ENCODE measurements around the gene LRFN2. TPM values are rescaled to one million over a fixed set of nuclear protein-coding genes. Genes with fewer than 3 reads are reported as not detected.

Gene LRFN2
- 0.35 and 0.45 TPM in 2 replicates for total RNA-seq

GRCh38 chr6:40587240-40588069 lies at the start of gene LRFN2:
TSS of gene LRFN2 (minus strand) at chr6:40587364.
- DNase-seq = peak; percentile 94
- no peaks in the 10 kb centered on the region for H3K36me3 Mint-ChIP-seq (ENCODE audit: low read depth)
- H3K4me1 Mint-ChIP-seq = peaks cover 22% of the 10 kb centered on the region
- H3K27me3 Mint-ChIP-seq = peaks cover 49% of the 10 kb centered on the region
- H3K9me3 Mint-ChIP-seq = no peaks in the 10 kb centered on the region
- H3K4me3 Mint-ChIP-seq = peak within 1 kb of the TSS; percentile 91
- intact Hi-C loops (cut with micrococcal nuclease) = loop anchor here (1.0 kb wide), 1 partner anchor 259 kb away; no protein-coding TSS in a partner anchor
- no peak within 1 kb of the TSS for H3K27ac Mint-ChIP-seq

DNA sequence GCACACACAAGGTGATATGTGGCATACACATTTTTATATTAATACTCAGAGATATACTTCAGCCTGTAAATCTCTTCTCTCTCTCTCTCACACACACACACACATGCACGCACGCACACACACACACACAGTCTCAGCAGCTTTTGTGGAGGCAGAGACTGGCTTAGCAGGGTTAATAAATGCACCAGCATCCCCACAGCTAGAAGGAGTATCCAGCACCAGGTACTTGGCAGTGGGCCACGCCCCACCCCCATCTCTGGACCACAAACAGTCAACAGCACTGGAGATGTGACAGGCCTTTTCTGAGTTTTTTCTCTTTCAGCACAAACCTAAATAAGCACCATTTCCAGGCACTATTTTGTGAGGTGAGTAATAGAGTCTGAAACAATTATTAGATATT lies 47.3 kb upstream of the LRFN2 start:
- Mint-ChIP-seq H3K4me1 (peaks cover 7% of the 10 kb centered on the region), H3K9me3 (no peaks in the 10 kb centered on the region), H3K4me3 (no peak overlapping the region), H3K36me3 (ENCODE audit: low read depth) (no peaks in the 10 kb centered on the region), H3K27ac (no peak overlapping the region), H3K27me3 (peaks cover 3% of the 10 kb centered on the region)
- DNase-seq = no peak
- intact Hi-C loops (cut with micrococcal nuclease) = no loop called here

GRCh38 chr6:40631744-40632143 lies 44.6 kb upstream of the LRFN2 start:
- Mint-ChIP-seq H3K36me3 (ENCODE audit: low read depth) (no peaks in the 10 kb centered on the region), H3K4me3 (no peak overlapping the region), H3K4me1 (no peaks in the 10 kb centered on the region), H3K9me3 (peaks cover under 1% of the 10 kb centered on the region), H3K27me3 (peaks cover 5% of the 10 kb centered on the region), H3K27ac (no peak overlapping the region)
- no peak for DNase-seq
- intact Hi-C loops (cut with micrococcal nuclease) = no loop called here

DNA sequence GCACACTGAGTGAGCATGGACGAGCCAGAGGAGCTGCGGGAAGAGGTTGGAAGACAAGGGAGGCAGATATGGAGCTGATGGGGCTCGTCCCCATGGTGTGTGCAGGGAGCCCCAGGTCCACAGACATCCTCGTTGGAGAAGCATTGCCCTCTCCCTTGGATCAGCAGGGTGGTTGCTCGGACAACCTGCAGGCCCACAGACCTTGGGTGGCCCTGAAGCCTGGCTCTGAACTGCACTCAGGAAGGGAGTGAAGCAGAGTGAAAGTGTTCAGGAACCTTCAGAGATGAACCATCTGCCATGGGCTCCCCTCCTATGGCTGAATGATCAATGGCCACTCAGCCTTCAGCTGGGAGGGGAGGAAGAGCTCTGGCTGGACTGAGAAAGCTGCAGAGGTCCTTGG lies 43.3 kb upstream of the LRFN2 start:
- no peaks in the 10 kb centered on the region for H3K4me1 Mint-ChIP-seq
- no peak overlapping the region for H3K4me3 Mint-ChIP-seq
- H3K27me3 Mint-ChIP-seq = peaks cover 5% of the 10 kb centered on the region
- no peak for DNase-seq
- peaks cover 4% of the 10 kb centered on the region for H3K9me3 Mint-ChIP-seq
- H3K27ac Mint-ChIP-seq = no peak overlapping the region
- intact Hi-C loops (cut with micrococcal nuclease) = no loop called here
- H3K36me3 Mint-ChIP-seq (ENCODE audit: low read depth) = no peaks in the 10 kb centered on the region

DNA sequence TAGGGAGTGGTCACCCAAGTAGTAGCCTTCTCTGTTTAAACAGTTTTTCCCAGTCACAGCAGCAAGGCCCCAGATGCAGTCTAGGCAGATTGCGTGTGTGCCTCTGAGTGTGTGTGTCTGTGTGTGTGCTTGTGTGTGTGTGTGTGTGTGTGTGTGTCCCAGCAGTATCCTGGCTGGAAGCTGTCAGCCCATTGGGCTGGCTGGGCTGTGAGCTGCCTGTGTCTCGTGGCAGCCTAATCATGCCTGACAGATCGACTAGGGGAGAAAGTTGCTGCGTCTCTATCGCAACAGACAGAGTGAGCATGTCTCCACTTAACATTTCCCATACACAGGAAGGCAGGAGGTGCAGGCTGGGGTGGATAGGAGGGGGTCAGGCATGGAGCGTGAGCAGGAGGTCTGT lies 42.9 kb upstream of the LRFN2 start:
- no peak overlapping the region for H3K4me3 Mint-ChIP-seq
- DNase-seq = no peak
- H3K36me3 Mint-ChIP-seq (ENCODE audit: low read depth) = no peaks in the 10 kb centered on the region
- H3K27me3 Mint-ChIP-seq = peaks cover 7% of the 10 kb centered on the region
- H3K4me1 Mint-ChIP-seq = no peaks in the 10 kb centered on the region
- peaks cover 4% of the 10 kb centered on the region for H3K9me3 Mint-ChIP-seq
- intact Hi-C loops (cut with micrococcal nuclease) = no loop called here
- no peak overlapping the region for H3K27ac Mint-ChIP-seq

DNA sequence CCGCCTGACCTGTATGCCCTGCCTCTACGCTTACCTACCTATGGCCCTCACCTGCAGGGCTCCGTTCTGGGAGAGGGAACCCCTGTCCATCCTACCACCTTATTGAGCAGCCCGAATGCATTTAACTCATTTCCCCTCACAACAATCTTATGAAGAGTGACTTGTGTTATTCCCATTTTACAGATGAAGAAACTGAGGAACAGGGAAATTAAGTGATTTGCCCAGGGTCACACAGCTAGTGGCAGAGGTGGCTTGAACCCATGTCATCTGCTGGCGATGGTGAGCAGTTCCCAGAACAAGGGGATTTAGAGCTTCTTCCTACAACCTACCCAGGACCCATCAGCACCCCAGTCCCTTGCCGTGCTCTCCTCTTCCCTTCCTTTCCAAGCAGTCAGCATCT lies 42.3 kb upstream of the LRFN2 start:
- Mint-ChIP-seq H3K4me3 (no peak overlapping the region), H3K27ac (no peak overlapping the region), H3K4me1 (no peaks in the 10 kb centered on the region), H3K27me3 (peaks cover 7% of the 10 kb centered on the region), H3K9me3 (peaks cover 4% of the 10 kb centered on the region), H3K36me3 (ENCODE audit: low read depth) (no peaks in the 10 kb centered on the region)
- DNase-seq = no peak
- intact Hi-C loops (cut with micrococcal nuclease) = no loop called here

DNA sequence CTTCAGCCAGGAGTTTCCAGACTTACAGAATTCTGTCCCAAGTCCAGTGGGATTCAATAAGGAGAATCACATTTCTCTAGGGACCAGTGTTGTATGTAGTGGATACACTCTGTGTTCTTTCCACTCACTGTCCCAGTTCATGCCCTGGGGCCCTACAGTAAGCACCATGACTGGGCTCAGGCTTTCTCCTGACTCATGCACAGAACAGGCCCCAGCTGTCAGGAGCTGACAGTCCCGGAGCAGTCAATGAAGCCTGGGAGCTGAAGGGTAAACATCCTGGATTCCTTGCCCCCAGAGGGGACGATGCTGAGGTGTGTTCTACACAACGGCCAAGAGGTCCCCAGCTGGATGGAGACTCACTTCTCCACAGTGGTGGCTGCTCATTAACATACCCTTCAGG lies 40.2 kb upstream of the LRFN2 start:
- peaks cover 4% of the 10 kb centered on the region for H3K9me3 Mint-ChIP-seq
- no peak overlapping the region for H3K4me3 Mint-ChIP-seq
- peaks cover 6% of the 10 kb centered on the region for H3K27me3 Mint-ChIP-seq
- intact Hi-C loops (cut with micrococcal nuclease) = no loop called here
- no peaks in the 10 kb centered on the region for H3K4me1 Mint-ChIP-seq
- no peaks in the 10 kb centered on the region for H3K36me3 Mint-ChIP-seq (ENCODE audit: low read depth)
- no peak overlapping the region for H3K27ac Mint-ChIP-seq
- no peak for DNase-seq

DNA sequence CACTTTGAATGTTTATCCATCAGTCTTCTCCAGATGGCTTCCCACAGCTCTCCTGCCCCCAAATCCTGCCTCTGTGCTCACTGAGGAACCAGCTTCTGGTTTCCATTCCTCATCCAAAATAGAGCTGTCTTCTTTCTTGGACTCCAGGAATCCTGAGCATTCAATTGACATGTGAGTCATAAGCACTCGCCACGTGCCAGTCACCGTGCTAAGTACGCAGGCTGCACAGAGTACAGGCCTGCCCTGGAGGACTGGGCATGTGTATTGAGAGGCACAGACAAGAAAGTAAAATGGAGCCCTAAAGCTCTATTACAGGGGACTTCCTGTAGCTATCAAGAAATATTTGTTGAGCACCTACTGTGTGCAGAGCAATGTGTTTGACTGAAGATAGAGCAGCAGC lies 39.7 kb upstream of the LRFN2 start:
- peaks cover 5% of the 10 kb centered on the region for H3K27me3 Mint-ChIP-seq
- H3K4me1 Mint-ChIP-seq = no peaks in the 10 kb centered on the region
- no peak overlapping the region for H3K4me3 Mint-ChIP-seq
- H3K9me3 Mint-ChIP-seq = peaks cover 4% of the 10 kb centered on the region
- H3K36me3 Mint-ChIP-seq (ENCODE audit: low read depth) = no peaks in the 10 kb centered on the region
- H3K27ac Mint-ChIP-seq = no peak overlapping the region
- no peak for DNase-seq
- intact Hi-C loops (cut with micrococcal nuclease) = no loop called here

DNA sequence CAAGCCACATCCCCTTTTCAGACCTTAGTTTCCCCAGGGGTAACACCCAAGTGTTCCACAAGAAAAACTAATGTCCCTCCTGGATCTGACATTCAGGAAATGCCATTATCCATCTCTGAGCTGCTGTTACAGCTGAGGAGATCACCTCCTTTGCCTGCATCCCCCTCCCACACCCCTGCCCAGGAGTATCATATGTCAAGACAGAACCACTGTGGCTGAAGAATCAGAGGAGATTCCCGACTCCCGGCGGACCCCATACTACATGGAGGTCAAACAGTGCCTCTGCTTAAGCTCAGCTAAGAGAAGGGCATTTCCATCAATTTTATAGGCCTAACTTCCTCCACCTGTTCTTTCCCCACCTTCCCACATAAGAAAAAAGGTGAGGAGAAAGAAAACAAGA lies 36.8 kb upstream of the LRFN2 start:
- intact Hi-C loops (cut with micrococcal nuclease) = no loop called here
- no peak for DNase-seq
- H3K4me1 Mint-ChIP-seq = no peaks in the 10 kb centered on the region
- peaks cover 4% of the 10 kb centered on the region for H3K9me3 Mint-ChIP-seq
- no peaks in the 10 kb centered on the region for H3K36me3 Mint-ChIP-seq (ENCODE audit: low read depth)
- H3K27ac Mint-ChIP-seq = no peak overlapping the region
- H3K27me3 Mint-ChIP-seq = peaks cover 11% of the 10 kb centered on the region
- H3K4me3 Mint-ChIP-seq = no peak overlapping the region

DNA sequence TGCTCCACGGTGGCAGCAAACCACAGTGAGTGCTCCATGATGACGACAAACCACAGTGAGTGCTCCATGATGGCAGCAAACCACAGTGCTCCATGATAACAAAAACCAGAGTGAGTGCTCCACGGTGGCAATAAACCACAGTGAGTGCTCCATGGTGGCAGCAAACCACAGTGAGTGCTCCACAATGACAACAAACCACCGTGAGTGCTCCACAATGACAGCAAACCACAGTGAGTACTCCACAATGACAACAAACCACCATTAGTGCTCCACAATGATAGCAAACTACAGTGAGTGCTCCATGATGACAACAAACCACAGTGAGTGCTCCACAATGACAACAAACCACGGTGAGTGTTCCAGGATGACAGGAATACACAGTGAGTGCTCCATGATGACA lies 36.0 kb upstream of the LRFN2 start:
- H3K27me3 Mint-ChIP-seq = peaks cover 15% of the 10 kb centered on the region
- H3K36me3 Mint-ChIP-seq (ENCODE audit: low read depth) = no peaks in the 10 kb centered on the region
- H3K27ac Mint-ChIP-seq = no peak overlapping the region
- H3K4me3 Mint-ChIP-seq = no peak overlapping the region
- intact Hi-C loops (cut with micrococcal nuclease) = no loop called here
- no peak for DNase-seq
- H3K4me1 Mint-ChIP-seq = no peaks in the 10 kb centered on the region
- H3K9me3 Mint-ChIP-seq = peaks cover 4% of the 10 kb centered on the region

DNA sequence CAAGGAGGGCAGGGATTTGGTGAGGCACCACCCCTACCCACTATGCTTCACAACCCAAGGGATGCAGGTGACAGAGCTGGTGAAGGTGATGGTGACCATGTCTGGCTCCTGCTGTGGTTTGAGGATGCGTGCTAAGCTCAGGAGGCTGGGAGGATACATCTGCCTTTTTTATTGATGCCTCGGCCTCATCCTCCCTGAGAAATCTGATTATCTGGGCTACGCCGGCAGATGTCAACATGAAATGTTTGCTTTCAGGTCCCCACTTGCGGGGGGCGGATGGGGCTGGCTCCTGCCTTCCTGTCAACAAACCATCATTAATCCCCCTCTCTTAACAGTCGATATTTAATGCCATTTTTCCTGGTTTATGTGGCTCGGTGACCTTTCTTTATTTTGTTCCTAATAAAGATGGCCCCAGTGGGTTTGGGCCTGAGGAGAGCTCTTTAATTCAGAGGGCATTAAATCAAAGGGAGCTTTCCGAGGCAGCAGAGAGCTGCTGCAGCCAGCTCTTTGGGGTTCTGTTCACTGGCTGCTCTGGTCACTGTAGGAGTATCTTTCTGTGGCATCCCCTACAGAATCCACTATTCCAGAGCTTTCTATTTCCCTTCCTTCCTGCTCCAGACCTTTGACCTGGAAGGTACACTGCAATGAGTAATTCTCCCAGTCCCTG lies 33.5 kb upstream of the LRFN2 start:
- H3K27ac Mint-ChIP-seq = no peak overlapping the region

GRCh38 chr6:40614671-40615070 lies 27.5 kb upstream of the LRFN2 start:
- intact Hi-C loops (cut with micrococcal nuclease) = no loop called here
- H3K27me3 Mint-ChIP-seq = peaks cover 39% of the 10 kb centered on the region
- no peak overlapping the region for H3K4me3 Mint-ChIP-seq
- no peaks in the 10 kb centered on the region for H3K36me3 Mint-ChIP-seq (ENCODE audit: low read depth)
- H3K4me1 Mint-ChIP-seq = no peaks in the 10 kb centered on the region
- no peak for DNase-seq
- H3K27ac Mint-ChIP-seq = no peak overlapping the region
- no peaks in the 10 kb centered on the region for H3K9me3 Mint-ChIP-seq

More for the DNA sequence above, 33.5 kb upstream of the LRFN2 start:
- DNase-seq = no peak
- intact Hi-C loops (cut with micrococcal nuclease) = no loop called here
- H3K27me3 Mint-ChIP-seq = peaks cover 19% of the 10 kb centered on the region
- no peaks in the 10 kb centered on the region for H3K9me3 Mint-ChIP-seq
- no peak overlapping the region for H3K4me3 Mint-ChIP-seq
- H3K4me1 Mint-ChIP-seq = no peaks in the 10 kb centered on the region
- H3K36me3 Mint-ChIP-seq (ENCODE audit: low read depth) = no peaks in the 10 kb centered on the region

DNA sequence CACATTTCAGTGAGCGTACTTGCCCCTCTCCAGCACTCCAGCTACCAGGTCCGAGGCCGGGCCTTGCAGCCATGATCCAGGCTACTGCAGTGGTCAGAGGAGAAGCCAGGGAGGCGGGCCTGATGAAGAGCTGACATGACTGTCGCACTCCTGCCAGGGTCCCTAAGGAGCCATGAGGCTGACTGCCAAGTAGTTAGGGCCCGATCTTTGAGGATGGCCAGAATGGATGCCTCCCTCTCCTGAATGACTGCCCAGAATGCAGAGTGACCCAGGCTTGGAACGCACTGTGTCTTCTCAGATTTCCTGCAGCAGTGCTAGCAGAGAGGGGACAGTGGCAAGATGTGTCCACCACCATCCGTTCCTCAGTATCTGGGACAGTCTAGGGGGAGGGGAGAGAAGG lies 24.7 kb upstream of the LRFN2 start:
- Mint-ChIP-seq H3K36me3 (ENCODE audit: low read depth) (no peaks in the 10 kb centered on the region), H3K4me1 (no peaks in the 10 kb centered on the region), H3K4me3 (no peak overlapping the region), H3K9me3 (no peaks in the 10 kb centered on the region), H3K27me3 (peaks cover 41% of the 10 kb centered on the region), H3K27ac (no peak overlapping the region)
- no peak for DNase-seq
- intact Hi-C loops (cut with micrococcal nuclease) = no loop called here

DNA sequence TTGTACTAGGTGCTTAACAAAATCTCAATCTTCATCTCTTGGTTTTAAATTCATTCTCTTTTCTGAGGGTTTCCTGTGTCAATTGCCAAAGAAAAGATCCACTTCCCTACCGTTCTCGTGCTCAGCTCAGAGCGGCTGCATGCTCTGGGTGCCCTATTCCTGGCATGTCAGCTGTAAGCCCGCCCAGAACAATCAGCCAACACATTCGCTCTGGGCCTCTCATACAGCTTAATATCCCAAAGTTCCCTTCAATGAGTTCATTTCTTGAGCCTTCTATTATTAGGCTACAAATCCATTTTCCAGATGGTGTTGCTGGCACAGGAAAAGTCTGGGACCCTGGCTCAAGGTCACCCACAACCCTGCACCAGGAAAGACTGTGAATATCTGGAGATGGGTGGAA lies 24.3 kb upstream of the LRFN2 start:
- Mint-ChIP-seq H3K9me3 (no peaks in the 10 kb centered on the region), H3K4me1 (no peaks in the 10 kb centered on the region), H3K36me3 (ENCODE audit: low read depth) (no peaks in the 10 kb centered on the region), H3K4me3 (no peak overlapping the region), H3K27me3 (peaks cover 43% of the 10 kb centered on the region), H3K27ac (no peak overlapping the region)
- DNase-seq = no peak
- intact Hi-C loops (cut with micrococcal nuclease) = no loop called here
